OCI-LY3 (cell line): Measurements from ENCODE around the gene IPPK.

ENCODE experiments used
- H2AFZ ChIP-seq: fragments of 200-600, 300-600 bp; shearing (Covaris generic); 2 replicates; pipeline ENCODE4 v1.6.0; 2014; ENCODE audit warnings: antibody characterized with exemption, low read depth, low read length
- H3K27ac ChIP-seq: fragments of 200-600, 300-600 bp; sonication (generic); 2 replicates; pipeline ENCODE4 v1.5.1; 2014; ENCODE audit warnings: mild to moderate bottlenecking, low read length, moderate library complexity, mixed read lengths
- H3K27me3 ChIP-seq: fragments of 200-600, 300-600 bp; sonication (generic); 2 replicates; pipeline ENCODE4 v1.6.1; 2014; ENCODE audit warnings: low read depth, low read length, mixed read lengths
- H3K36me3 ChIP-seq: fragments of 200-600, 300-600 bp; sonication (generic); replicated peaks from 2 replicates; pipeline ENCODE3; 2014; ENCODE audit warnings: low read depth, low read length, mixed read lengths
- H3K4me1 ChIP-seq: fragments of 300-600, 200-600 bp; sonication (generic); 2 replicates; pipeline ENCODE4 v1.6.1; 2014; ENCODE audit warnings: low read length, mixed read lengths
- H3K4me2 ChIP-seq: fragments of 200-600, 300-600 bp; sonication (generic); 2 replicates; pipeline ENCODE4 v1.6.1; 2014; ENCODE audit warnings: low read length, mixed read lengths
- H3K4me3 ChIP-seq: fragments of 300-600, 200-600 bp; sonication (generic); 2 replicates; pipeline ENCODE4 v1.5.1; 2014; ENCODE audit warnings: antibody characterized with exemption, mild to moderate bottlenecking, low read length, moderate library complexity
- H3K79me2 ChIP-seq: fragments of 300-600, 200-600 bp; shearing (Covaris generic); 2 replicates; pipeline ENCODE4 v1.6.1; 2014; ENCODE audit warnings: mild to moderate bottlenecking, low read length, mixed read lengths
- H3K9ac ChIP-seq: fragments of 300-600, 200-600 bp; shearing (Covaris generic); 2 replicates; pipeline ENCODE4 v1.6.0; 2014; ENCODE audit warnings: mild to moderate bottlenecking, low read length, moderate library complexity
- H3K9me3 ChIP-seq: fragments of 200-600, 300-600 bp; shearing (Covaris generic); 2 replicates; pipeline ENCODE4 v1.6.1; 2014; ENCODE audit warnings: low read length, mixed read lengths; ENCODE audit not compliant: insufficient read depth
- H4K20me1 ChIP-seq: fragments of 200-600, 300-600 bp; sonication (generic); 2 replicates; pipeline ENCODE4 v1.6.1; 2016; ENCODE audit warnings: low read length, mixed read lengths; ENCODE audit not compliant: insufficient read depth
- EZH2phosphoT487 ChIP-seq: fragments of 200-600 bp; shearing (Covaris generic); IDR thresholded peaks from 2 replicates; pipeline ENCODE4 v1.6.1; 2018; ENCODE audit warnings: antibody characterized with exemption, mixed run types, low read depth
- TF ChIP-seq, protein P1 (sequence below): fragments of 200-600, 300-600 bp; sonication (generic); IDR thresholded peaks from 2 replicates; pipeline ENCODE4 v1.5.1; 2014; ENCODE audit warnings: antibody characterized with exemption, low read length, low read depth

The IPPK gene

GRCh38 chr9:92714787-92715487 is 45.0 kb upstream of the IPPK start:
- H3K4me1 ChIP-seq = peaks cover 29% of the 10 kb centered on the region
- H3K9ac ChIP-seq = no peak overlapping the region
- H3K9me3 ChIP-seq = no peaks in the 10 kb centered on the region
- peaks cover 10% of the 10 kb centered on the region; the same call in 1 of the 2 replicates for H4K20me1 ChIP-seq
- no peak overlapping the region for H3K27ac ChIP-seq
- H2AFZ ChIP-seq = no peak overlapping the region
- no peak overlapping the region for H3K4me2 ChIP-seq
- TF ChIP-seq EZH2phosphoT487 = no peak
- H3K27me3 ChIP-seq = no peaks in the 10 kb centered on the region
- peaks cover 61% of the 10 kb centered on the region for H3K36me3 ChIP-seq
- no peaks in the 10 kb centered on the region for H3K79me2 ChIP-seq
- H3K4me3 ChIP-seq = no peak overlapping the region

DNA sequence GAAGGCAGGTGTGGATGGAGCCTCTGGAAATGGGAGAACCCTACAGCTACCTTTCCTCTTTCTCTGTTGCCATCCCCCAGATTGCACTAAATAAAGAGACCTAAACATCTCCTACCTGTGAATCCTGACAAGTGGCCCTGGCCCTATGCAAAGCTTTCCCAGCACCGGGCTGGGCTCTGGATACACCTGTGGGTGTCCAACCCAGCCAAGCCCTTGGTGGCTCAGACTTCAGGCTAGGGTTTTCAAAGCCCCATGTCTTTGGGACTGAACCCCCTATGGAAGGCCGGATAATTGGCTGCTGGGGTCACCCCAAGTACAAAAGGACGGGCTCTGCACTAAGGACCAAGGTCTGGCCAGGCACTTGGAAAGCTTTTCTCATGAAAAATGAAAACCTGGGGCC is 44.1 kb upstream of the IPPK start:
- H3K9me3 ChIP-seq = no peaks in the 10 kb centered on the region
- no peak overlapping the region for H2AFZ ChIP-seq
- H3K79me2 ChIP-seq = no peaks in the 10 kb centered on the region
- peaks cover 29% of the 10 kb centered on the region for H3K4me1 ChIP-seq
- H3K4me2 ChIP-seq = no peak overlapping the region
- no peak overlapping the region for H3K9ac ChIP-seq
- H3K27ac ChIP-seq = no peak overlapping the region
- no peak overlapping the region for H3K4me3 ChIP-seq
- peaks cover 56% of the 10 kb centered on the region for H3K36me3 ChIP-seq
- no peak for TF ChIP-seq EZH2phosphoT487
- TF ChIP-seq, protein P1, sequence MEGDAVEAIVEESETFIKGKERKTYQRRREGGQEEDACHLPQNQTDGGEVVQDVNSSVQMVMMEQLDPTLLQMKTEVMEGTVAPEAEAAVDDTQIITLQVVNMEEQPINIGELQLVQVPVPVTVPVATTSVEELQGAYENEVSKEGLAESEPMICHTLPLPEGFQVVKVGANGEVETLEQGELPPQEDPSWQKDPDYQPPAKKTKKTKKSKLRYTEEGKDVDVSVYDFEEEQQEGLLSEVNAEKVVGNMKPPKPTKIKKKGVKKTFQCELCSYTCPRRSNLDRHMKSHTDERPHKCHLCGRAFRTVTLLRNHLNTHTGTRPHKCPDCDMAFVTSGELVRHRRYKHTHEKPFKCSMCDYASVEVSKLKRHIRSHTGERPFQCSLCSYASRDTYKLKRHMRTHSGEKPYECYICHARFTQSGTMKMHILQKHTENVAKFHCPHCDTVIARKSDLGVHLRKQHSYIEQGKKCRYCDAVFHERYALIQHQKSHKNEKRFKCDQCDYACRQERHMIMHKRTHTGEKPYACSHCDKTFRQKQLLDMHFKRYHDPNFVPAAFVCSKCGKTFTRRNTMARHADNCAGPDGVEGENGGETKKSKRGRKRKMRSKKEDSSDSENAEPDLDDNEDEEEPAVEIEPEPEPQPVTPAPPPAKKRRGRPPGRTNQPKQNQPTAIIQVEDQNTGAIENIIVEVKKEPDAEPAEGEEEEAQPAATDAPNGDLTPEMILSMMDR = no peak
- H3K27me3 ChIP-seq = no peaks in the 10 kb centered on the region
- peaks cover 10% of the 10 kb centered on the region; the same call in 1 of the 2 replicates for H4K20me1 ChIP-seq

DNA sequence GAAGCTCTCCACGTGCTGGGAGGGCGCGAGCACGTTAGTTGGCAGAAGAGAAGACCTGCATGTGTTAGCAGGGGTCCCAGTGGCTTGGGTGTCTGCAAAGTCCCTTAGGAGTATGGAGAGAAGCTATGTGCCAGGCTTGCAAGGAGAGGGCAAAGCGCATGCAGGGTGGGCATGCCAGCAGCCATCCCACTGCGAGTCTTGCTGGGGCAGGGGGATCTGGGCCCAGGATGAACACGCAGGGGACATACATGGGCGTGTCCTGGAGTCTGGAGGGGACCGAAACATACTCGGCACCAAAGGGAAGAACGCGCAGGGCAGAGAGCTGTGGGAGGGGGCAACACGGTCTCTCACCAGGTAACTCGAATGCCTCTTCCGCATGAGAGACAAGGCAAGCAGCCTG is 43.6 kb upstream of the IPPK start:
- Histone ChIP-seq H3K4me2 (no peak overlapping the region), H3K79me2 (no peaks in the 10 kb centered on the region), H4K20me1 (peaks cover 10% of the 10 kb centered on the region; the same call in 1 of the 2 replicates), H3K4me3 (no peak overlapping the region), H3K9ac (no peak overlapping the region), H3K27ac (no peak overlapping the region), H3K36me3 (peaks cover 55% of the 10 kb centered on the region), H3K4me1 (peaks cover 29% of the 10 kb centered on the region), H2AFZ (no peak overlapping the region), H3K27me3 (no peaks in the 10 kb centered on the region), H3K9me3 (no peaks in the 10 kb centered on the region)
- TF ChIP-seq, protein P1 = no peak
- no peak for TF ChIP-seq EZH2phosphoT487

- H3K4me3 ChIP-seq = no peak overlapping the region
- peaks cover 51% of the 10 kb centered on the region for H3K36me3 ChIP-seq
- peaks cover 10% of the 10 kb centered on the region; the same call in 1 of the 2 replicates for H4K20me1 ChIP-seq
These were observed 42.8 kb upstream of the IPPK start for GRCh38 chr9:92712767-92713166.

More at GRCh38 chr9:92712767-92713166, 42.8 kb upstream of the IPPK start:
- Histone ChIP-seq H3K4me1 (peaks cover 21% of the 10 kb centered on the region), H2AFZ (no peak overlapping the region), H3K27ac (no peak overlapping the region), H3K9ac (no peak overlapping the region), H3K27me3 (no peaks in the 10 kb centered on the region), H3K79me2 (no peaks in the 10 kb centered on the region), H3K9me3 (no peaks in the 10 kb centered on the region), H3K4me2 (no peak overlapping the region)
- TF ChIP-seq, protein P1 = no peak
- TF ChIP-seq EZH2phosphoT487 = no peak
